ENCODE results near the gene CCNJL.

The CCNJL gene

DNA sequence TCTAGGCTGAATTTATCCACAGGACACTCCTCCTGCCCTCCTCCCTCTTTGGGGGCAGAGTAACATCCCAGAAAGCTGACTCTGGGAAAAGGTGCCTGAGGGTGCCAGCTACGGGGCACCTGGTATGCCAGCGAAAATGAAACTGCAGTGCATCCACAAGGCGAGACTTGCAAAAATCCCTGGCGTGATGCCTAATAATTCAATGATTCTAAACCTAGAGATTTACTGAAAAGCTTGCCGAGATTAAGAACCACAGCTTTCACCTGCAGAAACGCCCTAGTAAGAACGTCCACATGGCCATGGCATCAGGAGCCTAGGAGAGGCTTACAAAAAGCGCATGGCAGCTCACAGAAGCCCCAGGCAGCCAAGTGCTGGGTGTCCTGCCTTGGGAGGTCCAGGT lies 20.9 kb downstream of the CCNJL start:
- Mint-ChIP-seq H3K9me3 (no peaks in the 10 kb centered on the region), H3K27ac (no peak overlapping the region), H3K36me3 (no peaks in the 10 kb centered on the region), H3K4me1 (peaks cover 2% of the 10 kb centered on the region), H3K4me3 (no peak overlapping the region), H3K27me3 (peaks cover 12% of the 10 kb centered on the region)
- DNase-seq (ENCODE audit: low spot score in 2 of 2) (no peak), ATAC-seq (ENCODE audit: low read depth) (no peak)

GRCh38 chr5:160290751-160291150 lies 21.6 kb downstream of the CCNJL start:
- no peak for ATAC-seq (ENCODE audit: low read depth)

GRCh38 chr5:160289721-160290120 lies 22.6 kb downstream of the CCNJL start:
- Mint-ChIP-seq H3K27me3 (peaks cover 11% of the 10 kb centered on the region), H3K4me1 (peaks cover 2% of the 10 kb centered on the region), H3K36me3 (no peaks in the 10 kb centered on the region)

More at GRCh38 chr5:160290751-160291150, 21.6 kb downstream of the CCNJL start:
- Mint-ChIP-seq H3K9me3 (no peaks in the 10 kb centered on the region), H3K36me3 (no peaks in the 10 kb centered on the region), H3K4me3 (no peak overlapping the region), H3K27me3 (peaks cover 10% of the 10 kb centered on the region), H3K4me1 (peaks cover 2% of the 10 kb centered on the region), H3K27ac (no peak overlapping the region)
- DNase-seq (ENCODE audit: low spot score in 2 of 2): no peak

DNA sequence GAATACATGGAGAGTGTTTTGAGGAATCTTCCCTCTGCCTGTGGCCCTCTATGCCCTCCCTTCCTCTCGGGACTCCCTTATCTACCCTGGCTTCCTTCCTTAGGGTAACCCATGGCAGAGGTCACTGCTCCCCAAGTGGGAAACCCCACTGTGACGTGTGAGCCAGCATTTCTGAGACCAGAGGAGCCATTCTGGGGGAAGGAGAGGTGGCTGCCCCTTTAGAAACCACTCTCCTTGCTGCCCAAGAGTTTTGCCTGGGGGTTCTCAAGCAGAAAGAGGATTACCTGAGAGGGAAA lies 23.1 kb downstream of the CCNJL start:
- H3K4me3 Mint-ChIP-seq: no peak overlapping the region
- ATAC-seq (ENCODE audit: low read depth): no peak
- peaks cover 2% of the 10 kb centered on the region for H3K4me1 Mint-ChIP-seq

More at GRCh38 chr5:160289721-160290120, 22.6 kb downstream of the CCNJL start:
- DNase-seq (ENCODE audit: low spot score in 2 of 2) (no peak), ATAC-seq (ENCODE audit: low read depth) (no peak)
- Mint-ChIP-seq H3K9me3 (no peaks in the 10 kb centered on the region), H3K27ac (no peak overlapping the region), H3K4me3 (no peak overlapping the region)

DNA sequence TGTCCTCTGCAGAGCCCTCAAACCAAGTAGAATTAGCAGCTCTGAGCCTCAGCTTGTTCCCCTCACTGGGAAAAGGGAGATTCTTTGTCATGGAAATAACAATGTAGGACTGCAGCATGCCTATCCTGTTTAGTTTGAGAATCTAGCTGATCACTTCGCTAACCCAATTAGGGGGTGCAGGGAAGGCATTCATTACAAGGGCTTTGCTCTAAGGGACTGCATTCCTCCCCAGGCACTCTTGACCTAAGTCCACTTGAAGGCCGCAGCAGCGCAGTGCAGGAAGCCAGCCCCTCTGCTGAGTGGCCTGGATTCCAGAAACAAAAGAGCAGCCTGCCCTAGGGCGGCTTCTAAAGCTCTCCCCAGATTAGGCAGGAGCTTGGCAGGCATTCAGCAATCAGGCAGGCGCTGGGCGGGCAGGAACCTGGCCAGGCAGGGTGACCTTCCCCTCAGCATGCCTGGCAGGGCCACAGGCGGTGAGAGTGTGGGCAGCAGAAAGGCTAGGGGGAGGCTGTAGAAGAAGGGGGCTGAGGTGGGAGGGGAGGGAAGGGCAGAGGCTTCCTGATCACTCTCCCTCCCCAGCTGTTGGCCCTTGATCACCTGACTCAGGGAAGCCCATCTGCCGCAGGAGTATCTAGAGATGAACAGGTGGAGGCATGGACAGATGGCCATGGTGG lies 24.8 kb downstream of the CCNJL start:
- H3K27me3 Mint-ChIP-seq: peaks cover 13% of the 10 kb centered on the region
- H3K36me3 Mint-ChIP-seq: no peaks in the 10 kb centered on the region
- H3K27ac Mint-ChIP-seq: no peak overlapping the region
- ATAC-seq (ENCODE audit: low read depth) (no peak), DNase-seq (ENCODE audit: low spot score in 2 of 2) (no peak)
- peaks cover 2% of the 10 kb centered on the region for H3K4me1 Mint-ChIP-seq
- no peaks in the 10 kb centered on the region for H3K9me3 Mint-ChIP-seq
- no peak overlapping the region for H3K4me3 Mint-ChIP-seq

More for the DNA sequence above, 23.1 kb downstream of the CCNJL start:
- DNase-seq (ENCODE audit: low spot score in 2 of 2): no peak
- Mint-ChIP-seq H3K27ac (no peak overlapping the region), H3K27me3 (peaks cover 11% of the 10 kb centered on the region), H3K9me3 (no peaks in the 10 kb centered on the region), H3K36me3 (no peaks in the 10 kb centered on the region)

DNA sequence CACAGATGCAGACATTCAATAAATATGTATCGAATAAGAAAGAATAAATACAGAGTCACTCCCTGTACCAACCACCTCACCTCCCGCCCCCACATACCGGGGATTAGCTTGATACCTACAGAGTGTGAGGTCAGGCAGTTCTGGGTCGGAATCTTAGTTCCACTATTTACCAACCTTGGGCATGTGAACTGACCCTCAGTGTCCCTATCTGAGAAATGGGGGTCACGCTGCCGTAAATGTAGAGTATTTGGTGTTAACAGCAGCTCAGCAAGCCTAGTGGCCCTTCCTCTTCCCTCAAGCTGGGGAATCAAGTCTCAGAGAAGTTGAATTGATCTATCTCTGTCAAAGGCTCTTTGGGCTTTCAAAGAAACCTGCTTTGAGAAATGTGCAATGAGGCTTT lies 25.4 kb downstream of the CCNJL start:
- no peaks in the 10 kb centered on the region for H3K9me3 Mint-ChIP-seq
- H3K27me3 Mint-ChIP-seq: peaks cover 12% of the 10 kb centered on the region
- ATAC-seq (ENCODE audit: low read depth) (no peak), DNase-seq (ENCODE audit: low spot score in 2 of 2) (no peak)
- H3K4me1 Mint-ChIP-seq: peaks cover under 1% of the 10 kb centered on the region
- no peaks in the 10 kb centered on the region for H3K36me3 Mint-ChIP-seq
- H3K27ac Mint-ChIP-seq: no peak overlapping the region
- H3K4me3 Mint-ChIP-seq: no peak overlapping the region

DNA sequence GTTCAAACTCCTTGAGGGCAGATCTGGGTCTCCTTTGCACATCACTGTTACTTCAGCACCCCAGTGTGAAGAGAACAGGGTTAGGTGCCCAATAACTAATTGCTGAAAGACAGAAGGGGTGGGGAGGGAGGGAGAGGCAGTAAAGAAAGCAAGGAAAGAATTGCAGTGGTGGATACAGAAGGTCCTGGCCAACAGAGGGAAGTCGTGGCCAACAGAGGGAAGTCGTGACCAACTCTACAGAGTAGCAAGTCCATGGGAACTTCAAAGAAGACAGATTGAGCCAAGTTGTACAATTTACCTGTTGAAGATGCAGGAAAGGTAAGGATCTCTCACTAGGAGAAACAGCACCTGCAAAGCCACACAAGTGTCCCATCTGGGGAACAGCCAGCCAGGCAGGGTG lies 27.0 kb downstream of the CCNJL start:
- Mint-ChIP-seq H3K27ac (no peak overlapping the region), H3K27me3 (peaks cover 12% of the 10 kb centered on the region), H3K4me3 (no peak overlapping the region), H3K4me1 (no peaks in the 10 kb centered on the region), H3K9me3 (no peaks in the 10 kb centered on the region), H3K36me3 (no peaks in the 10 kb centered on the region)
- DNase-seq (ENCODE audit: low spot score in 2 of 2) (no peak), ATAC-seq (ENCODE audit: low read depth) (no peak)

- DNase-seq (ENCODE audit: low spot score in 2 of 2): no peak
- no peaks in the 10 kb centered on the region for H3K36me3 Mint-ChIP-seq
- no peaks in the 10 kb centered on the region for H3K4me1 Mint-ChIP-seq
- H3K9me3 Mint-ChIP-seq: no peaks in the 10 kb centered on the region
- H3K27ac Mint-ChIP-seq: no peak overlapping the region
- ATAC-seq (ENCODE audit: low read depth): no peak
- H3K27me3 Mint-ChIP-seq: peaks cover 17% of the 10 kb centered on the region
- no peak overlapping the region for H3K4me3 Mint-ChIP-seq
These were observed 28.0 kb downstream of the CCNJL start for GRCh38 chr5:160284291-160284873.

DNA sequence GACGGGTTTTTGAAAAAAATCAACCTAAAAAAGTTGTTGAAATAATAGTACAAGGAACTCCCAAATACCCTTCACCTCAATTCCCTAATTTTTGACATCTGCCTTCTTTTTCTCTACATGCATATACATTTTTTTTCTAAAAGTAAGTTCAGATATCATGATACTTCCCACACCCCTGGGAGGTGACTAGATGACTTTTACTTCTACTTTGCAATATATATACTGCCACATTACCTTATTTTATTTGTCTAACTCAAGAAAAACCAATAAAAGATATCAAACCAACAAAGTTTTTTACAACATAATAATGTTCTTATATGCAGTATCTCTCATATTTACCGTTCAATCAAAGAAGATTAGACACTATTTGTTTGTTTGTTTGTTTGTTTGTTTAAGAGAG lies 31.1 kb downstream of the CCNJL start:
- H3K27ac Mint-ChIP-seq: no peak overlapping the region
- ATAC-seq (ENCODE audit: low read depth) (no peak), DNase-seq (ENCODE audit: low spot score in 2 of 2) (no peak)
- no peak overlapping the region for H3K4me3 Mint-ChIP-seq
- H3K27me3 Mint-ChIP-seq: peaks cover 12% of the 10 kb centered on the region
- no peaks in the 10 kb centered on the region for H3K36me3 Mint-ChIP-seq
- no peaks in the 10 kb centered on the region for H3K9me3 Mint-ChIP-seq
- H3K4me1 Mint-ChIP-seq: no peaks in the 10 kb centered on the region

GRCh38 chr5:160280384-160281095 lies 31.8 kb downstream of the CCNJL start:
- H3K4me3 Mint-ChIP-seq: no peak overlapping the region
- H3K27ac Mint-ChIP-seq: no peak overlapping the region
- H3K36me3 Mint-ChIP-seq: no peaks in the 10 kb centered on the region
- no peak for ATAC-seq (ENCODE audit: low read depth)
- H3K9me3 Mint-ChIP-seq: no peaks in the 10 kb centered on the region
- no peaks in the 10 kb centered on the region for H3K4me1 Mint-ChIP-seq
- no peak for DNase-seq (ENCODE audit: low spot score in 2 of 2)
- H3K27me3 Mint-ChIP-seq: peaks cover 13% of the 10 kb centered on the region

- DNase-seq (ENCODE audit: low spot score in 2 of 2) (no peak), ATAC-seq (ENCODE audit: low read depth) (no peak)
- Mint-ChIP-seq H3K4me1 (no peaks in the 10 kb centered on the region), H3K27me3 (peaks cover 14% of the 10 kb centered on the region), H3K4me3 (no peak overlapping the region), H3K9me3 (no peaks in the 10 kb centered on the region), H3K27ac (no peak overlapping the region), H3K36me3 (no peaks in the 10 kb centered on the region)
These were observed 34.0 kb downstream of the CCNJL start for GRCh38 chr5:160278343-160278742.

GRCh38 chr5:160274483-160274931 lies 37.9 kb downstream of the CCNJL start:
- ATAC-seq (ENCODE audit: low read depth) (no peak), DNase-seq (ENCODE audit: low spot score in 2 of 2) (no peak)
- Mint-ChIP-seq H3K27ac (no peak overlapping the region), H3K27me3 (peaks cover 8% of the 10 kb centered on the region), H3K4me3 (no peak overlapping the region), H3K9me3 (no peaks in the 10 kb centered on the region), H3K4me1 (peaks cover 6% of the 10 kb centered on the region), H3K36me3 (no peaks in the 10 kb centered on the region)

DNA sequence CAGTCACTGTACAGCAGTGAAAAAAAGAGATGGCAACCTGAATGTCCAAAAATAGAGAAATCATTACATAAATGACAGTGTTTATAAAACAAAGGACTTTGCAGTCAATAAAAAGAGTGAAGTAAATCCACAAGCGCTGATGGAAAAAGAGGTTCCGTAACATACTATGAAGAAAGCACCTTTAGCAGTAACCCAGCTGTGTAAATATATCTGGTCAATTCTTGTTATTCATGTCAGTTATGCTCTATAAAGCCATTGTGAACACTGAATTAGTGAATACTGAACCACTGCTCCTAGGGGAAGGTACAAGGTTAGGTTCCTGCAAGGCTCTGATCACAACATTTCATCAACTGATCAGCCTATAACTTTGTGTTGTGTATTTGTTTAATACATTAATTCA lies 39.5 kb downstream of the CCNJL start:
- Mint-ChIP-seq H3K36me3 (no peaks in the 10 kb centered on the region), H3K4me1 (peaks cover 6% of the 10 kb centered on the region), H3K27me3 (peaks cover 8% of the 10 kb centered on the region), H3K4me3 (no peak overlapping the region), H3K9me3 (no peaks in the 10 kb centered on the region), H3K27ac (no peak overlapping the region)
- DNase-seq (ENCODE audit: low spot score in 2 of 2): no peak
- no peak for ATAC-seq (ENCODE audit: low read depth)

DNA sequence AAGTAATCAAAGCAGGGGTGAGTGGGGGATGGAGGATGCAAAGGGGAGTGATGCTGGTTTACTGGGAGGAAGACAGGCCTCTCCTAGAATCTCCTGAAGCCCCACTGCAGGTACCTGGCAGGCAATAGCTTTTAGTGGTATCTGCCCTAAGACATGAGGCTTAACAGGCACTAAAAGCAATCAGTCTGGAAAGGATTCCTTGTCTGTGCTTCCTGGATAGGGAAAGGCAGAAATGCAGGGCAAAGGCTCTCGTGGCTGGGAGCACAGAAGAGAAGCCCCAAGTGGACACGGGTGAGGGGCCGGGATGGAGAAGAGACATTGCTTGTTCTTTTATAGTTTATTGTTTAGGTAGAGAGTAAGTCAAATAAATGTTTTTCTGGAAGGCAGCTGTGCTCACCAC lies 40.1 kb downstream of the CCNJL start:
- H3K27ac Mint-ChIP-seq: no peak overlapping the region
- DNase-seq (ENCODE audit: low spot score in 2 of 2) (no peak), ATAC-seq (ENCODE audit: low read depth) (no peak)
- peaks cover 8% of the 10 kb centered on the region for H3K27me3 Mint-ChIP-seq
- no peaks in the 10 kb centered on the region for H3K36me3 Mint-ChIP-seq
- H3K4me3 Mint-ChIP-seq: no peak overlapping the region
- H3K4me1 Mint-ChIP-seq: peaks cover 6% of the 10 kb centered on the region
- H3K9me3 Mint-ChIP-seq: no peaks in the 10 kb centered on the region

All from memory B cell (primary cell).